Effector memory CD8-positive, alpha-beta T cell (primary cell): ENCODE measurements around the gene P2RX2.

Experiments used
- ATAC-seq: fragments of 150-1000 bp; cut with Tn5 transposase; replicated peaks from 2 replicates; pipeline ENCODE4 v1.10.0; 2021; ENCODE audit warnings: mild to moderate bottlenecking, moderate library complexity
- DNase-seq, 3 experiments: peaks; one replicate each; pipeline ENCODE4 v3.0.0; 2021
- H3K27ac Mint-ChIP-seq, 2 donors: one replicate each; pipeline ENCODE4 v1.8.0; 2022; ENCODE audit warnings: mild to moderate bottlenecking in 2 of 2, mixed read lengths in 2 of 2, moderate library complexity in 2 of 2
- H3K27me3 Mint-ChIP-seq, 2 donors: one replicate each; pipeline ENCODE4 v1.8.0; 2022; ENCODE audit warnings: mixed read lengths in 2 of 2
- H3K36me3 Mint-ChIP-seq: one replicate; pipeline ENCODE4 v1.8.0; 2022; ENCODE audit warnings: mild to moderate bottlenecking, moderate library complexity, mixed read lengths; ENCODE audit not compliant: insufficient read depth
- H3K4me1 Mint-ChIP-seq, 2 donors: one replicate each; pipeline ENCODE4 v1.8.0; 2022; ENCODE audit warnings: low read depth in 2 of 2, mixed read lengths in 2 of 2
- H3K4me3 Mint-ChIP-seq, 2 donors: one replicate each; pipeline ENCODE4 v1.8.0; 2022; ENCODE audit warnings: mild to moderate bottlenecking in 2 of 2, mixed read lengths in 2 of 2, moderate library complexity in 2 of 2
- H3K9me3 Mint-ChIP-seq, 2 donors: one replicate each; pipeline ENCODE4 v1.8.0; 2022; ENCODE audit warnings: mixed read lengths in 2 of 2

Gene P2RX2

DNA sequence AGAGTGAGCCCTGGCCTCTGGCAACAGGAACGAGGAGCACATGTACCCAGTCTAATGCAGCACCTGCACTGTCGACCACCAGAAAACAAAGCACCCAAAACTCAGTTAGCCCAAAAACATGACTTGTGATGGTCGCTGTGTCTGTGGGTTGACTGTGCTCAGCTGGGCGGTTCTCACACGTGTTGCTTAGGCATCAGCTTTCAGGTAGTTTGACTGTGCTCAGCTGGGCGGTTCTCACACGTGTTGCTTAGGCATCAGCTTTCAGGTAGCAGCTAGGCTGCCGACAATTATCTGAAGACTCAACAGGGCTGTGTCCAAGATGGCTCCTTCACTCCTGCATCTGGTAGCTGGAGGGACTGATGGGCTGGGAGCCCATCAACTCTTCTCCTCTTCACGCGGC lies 7.0 kb upstream of the P2RX2 start:
- DNase-seq, result no peak

GRCh38 chr12:132614029-132614428 lies 4.5 kb upstream of the P2RX2 start:
- DNase-seq (no peak), ATAC-seq (no peak)
- H3K4me1 Mint-ChIP-seq, result peaks cover 7 to 11% of the 10 kb centered on the region in 2 donors
- H3K27ac Mint-ChIP-seq, result no peak overlapping the region
- no peaks in the 10 kb centered on the region for H3K36me3 Mint-ChIP-seq
- H3K27me3 Mint-ChIP-seq, result peaks cover 53 to 69% of the 10 kb centered on the region in 2 donors
- no peak overlapping the region for H3K4me3 Mint-ChIP-seq
- H3K9me3 Mint-ChIP-seq, result no peaks in the 10 kb centered on the region

More for the DNA sequence above, 7.0 kb upstream of the P2RX2 start:
- no peak for ATAC-seq
- Mint-ChIP-seq H3K9me3 (no peaks in the 10 kb centered on the region), H3K27me3 (peaks cover 52 to 70% of the 10 kb centered on the region in 2 donors), H3K4me1 (peaks cover 7 to 10% of the 10 kb centered on the region in 2 donors), H3K36me3 (no peaks in the 10 kb centered on the region), H3K4me3 (no peak overlapping the region), H3K27ac (no peak overlapping the region)

- ATAC-seq (peak; percentile 93), DNase-seq (peak; percentile 70 to 75 (median 72))
- no peak overlapping the region for H3K27ac Mint-ChIP-seq
- no peaks in the 10 kb centered on the region for H3K9me3 Mint-ChIP-seq
- peaks cover 48 to 60% of the 10 kb centered on the region in 2 donors for H3K27me3 Mint-ChIP-seq
- peak overlapping the region in 1 of 2 donors; percentile 19 for H3K4me3 Mint-ChIP-seq
- H3K36me3 Mint-ChIP-seq, result no peaks in the 10 kb centered on the region
- H3K4me1 Mint-ChIP-seq, result peaks cover 7 to 11% of the 10 kb centered on the region in 2 donors
Measured at GRCh38 chr12:132614861-132615578, 3.6 kb upstream of the P2RX2 start.

DNA sequence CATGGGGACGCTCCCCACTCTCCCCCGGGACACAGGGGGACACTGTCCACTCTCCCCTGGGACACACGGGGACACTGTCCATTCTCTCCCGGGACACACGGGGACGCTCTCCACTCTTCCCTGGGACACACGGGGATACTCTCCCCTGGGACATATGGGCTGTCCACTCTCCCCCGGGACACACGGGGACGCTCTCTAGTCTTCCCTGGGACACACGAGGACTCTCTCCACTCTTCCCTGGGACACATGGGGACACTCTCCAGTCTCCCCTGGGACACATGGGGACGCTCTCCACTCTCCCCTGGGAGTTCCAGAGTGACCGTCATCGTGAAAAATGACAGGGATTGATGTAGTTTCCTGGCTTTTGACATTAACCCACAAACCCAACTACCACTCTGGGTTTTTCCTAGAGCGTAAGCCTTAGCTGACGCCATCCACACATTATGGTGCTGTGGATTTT lies 3.0 kb upstream of the P2RX2 start:
- Mint-ChIP-seq H3K36me3 (no peaks in the 10 kb centered on the region), H3K27me3 (peaks cover 42 to 54% of the 10 kb centered on the region in 2 donors), H3K27ac (no peak overlapping the region), H3K4me1 (peaks cover 7 to 9% of the 10 kb centered on the region in 2 donors), H3K9me3 (no peaks in the 10 kb centered on the region), H3K4me3 (no peak overlapping the region)
- DNase-seq (no peak), ATAC-seq (no peak)

DNA sequence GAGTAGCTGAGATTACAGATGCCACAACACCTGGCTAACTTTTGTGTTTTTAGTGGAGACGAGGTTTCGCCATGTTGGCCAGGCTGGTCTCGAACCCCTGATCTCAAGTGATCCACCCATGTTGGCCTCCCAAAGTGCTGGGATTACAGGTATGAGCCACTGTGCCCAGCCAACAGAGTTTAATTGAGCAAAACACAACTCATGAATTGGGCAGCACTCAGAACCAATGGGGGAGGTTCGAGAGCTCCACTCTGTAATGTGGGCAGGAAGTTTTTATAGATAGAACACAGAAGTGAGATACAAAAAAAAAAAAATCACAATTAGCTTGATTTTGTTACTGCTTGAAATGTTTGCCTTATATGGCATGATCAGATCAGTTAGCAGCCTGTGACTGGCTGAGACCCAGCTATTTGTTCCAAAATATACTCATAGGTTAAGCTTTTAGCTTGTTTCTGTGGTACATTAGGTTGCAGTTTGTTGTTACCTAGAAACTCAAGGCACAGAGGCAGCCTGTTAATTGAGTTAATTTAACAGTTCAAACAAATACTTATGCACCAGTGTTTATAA lies 1.4 kb upstream of the P2RX2 start:
- ATAC-seq (no peak), DNase-seq (no peak)
- Mint-ChIP-seq H3K27ac (no peak overlapping the region), H3K27me3 (peaks cover 31 to 39% of the 10 kb centered on the region in 2 donors), H3K4me1 (peaks cover 7 to 9% of the 10 kb centered on the region in 2 donors), H3K4me3 (no peak overlapping the region), H3K9me3 (no peaks in the 10 kb centered on the region), H3K36me3 (no peaks in the 10 kb centered on the region)

DNA sequence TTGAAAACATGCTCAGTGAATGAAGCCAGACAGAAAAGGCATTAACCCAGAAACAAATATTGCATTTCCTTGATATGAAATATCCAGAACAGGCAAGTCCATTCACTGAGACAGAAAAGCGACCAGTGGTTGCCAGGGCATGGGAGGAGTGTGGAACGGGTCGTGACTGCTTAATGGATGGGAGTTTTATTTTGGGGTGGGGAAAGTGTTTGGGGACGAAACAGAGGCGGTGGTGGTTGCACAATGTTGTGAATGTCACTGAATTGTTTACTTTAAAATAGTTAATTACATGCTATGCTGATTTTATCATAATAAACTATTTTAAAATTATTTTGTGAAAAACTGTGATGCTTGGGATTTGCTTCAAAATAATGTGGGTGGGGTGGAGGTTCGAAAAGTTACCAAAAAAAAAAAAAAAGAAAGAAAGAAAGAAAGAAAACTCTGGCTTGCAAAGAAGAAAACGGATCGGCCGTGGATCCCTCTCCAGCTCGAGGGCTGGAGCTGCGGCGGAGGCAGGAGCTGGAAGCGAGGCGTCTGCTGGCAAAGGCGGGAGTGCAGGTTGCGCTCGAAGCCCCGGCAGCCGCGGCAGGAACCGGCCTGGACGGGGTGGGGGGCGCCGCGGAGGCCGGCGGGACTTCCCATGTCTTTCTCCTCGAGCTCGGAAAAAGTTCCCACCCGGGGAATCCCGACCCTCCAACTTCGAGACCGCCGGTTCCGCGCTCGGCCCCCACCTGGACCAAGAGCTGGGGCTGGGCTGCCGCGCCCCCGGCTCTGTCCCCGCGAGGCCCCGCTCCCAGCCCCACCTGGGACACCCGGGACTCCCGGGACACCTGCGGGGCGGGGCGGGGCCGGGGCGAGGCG lies 524 bp upstream of the P2RX2 start:
- ATAC-seq (no peak), DNase-seq (no peak)
- no peak overlapping the region for H3K27ac Mint-ChIP-seq
- peak overlapping the region in 1 of 2 donors; percentile 29 for H3K4me3 Mint-ChIP-seq
- no peaks in the 10 kb centered on the region for H3K36me3 Mint-ChIP-seq
- no peaks in the 10 kb centered on the region for H3K9me3 Mint-ChIP-seq
- peaks cover 31 to 39% of the 10 kb centered on the region in 2 donors for H3K27me3 Mint-ChIP-seq
- peaks cover 11 to 16% of the 10 kb centered on the region in 2 donors for H3K4me1 Mint-ChIP-seq

- no peak overlapping the region for H3K27ac Mint-ChIP-seq
- no peak overlapping the region for H3K4me3 Mint-ChIP-seq
- peaks cover 31 to 39% of the 10 kb centered on the region in 2 donors for H3K27me3 Mint-ChIP-seq
- peaks cover 11 to 16% of the 10 kb centered on the region in 2 donors for H3K4me1 Mint-ChIP-seq
- DNase-seq, result no peak
- H3K36me3 Mint-ChIP-seq, result no peaks in the 10 kb centered on the region
- no peak for ATAC-seq
- H3K9me3 Mint-ChIP-seq, result no peaks in the 10 kb centered on the region
Measured at GRCh38 chr12:132619071-132619385, 452 bp downstream of the P2RX2 start.

GRCh38 chr12:132619386-132620112 lies 973 bp downstream of the P2RX2 start:
- Mint-ChIP-seq H3K4me3 (no peak overlapping the region), H3K27me3 (peaks cover 31 to 39% of the 10 kb centered on the region in 2 donors)
- ATAC-seq, result no peak

DNA sequence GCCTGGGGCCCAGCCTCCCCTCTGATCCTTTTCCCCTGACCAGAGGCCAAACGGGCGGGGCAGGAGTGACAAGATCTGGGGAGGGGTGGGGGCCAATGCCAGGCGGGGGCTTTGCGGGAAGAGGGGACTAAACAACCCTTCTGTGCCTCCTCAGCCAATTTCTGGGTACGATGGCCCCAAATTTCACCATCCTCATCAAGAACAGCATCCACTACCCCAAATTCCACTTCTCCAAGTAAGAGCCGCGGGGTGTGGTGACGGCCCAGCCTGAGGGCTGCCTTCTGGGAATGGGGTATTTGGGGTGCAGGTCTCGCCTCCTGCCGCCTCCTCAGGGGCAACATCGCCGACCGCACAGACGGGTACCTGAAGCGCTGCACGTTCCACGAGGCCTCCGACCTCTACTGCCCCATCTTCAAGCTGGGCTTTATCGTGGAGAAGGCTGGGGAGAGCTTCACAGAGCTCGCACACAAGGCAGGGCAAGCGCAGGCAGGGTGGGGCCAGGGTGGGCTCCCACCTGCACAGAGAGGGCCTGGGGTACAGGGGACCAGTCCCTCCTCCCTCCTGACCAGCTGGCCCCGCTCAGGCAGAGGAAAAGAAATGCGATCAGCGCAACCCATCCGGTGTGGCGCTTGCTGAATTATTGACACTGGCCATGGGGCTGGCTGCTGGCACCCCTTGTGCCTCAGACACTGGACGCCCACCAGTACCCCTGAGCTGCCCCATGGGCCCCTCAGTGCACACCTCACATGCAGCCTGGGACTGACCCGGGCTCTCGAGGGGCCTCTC lies 1.7 kb downstream of the P2RX2 start:
- no peak for ATAC-seq
- Mint-ChIP-seq H3K9me3 (no peaks in the 10 kb centered on the region), H3K27ac (no peak overlapping the region), H3K36me3 (no peaks in the 10 kb centered on the region), H3K4me1 (peaks cover 4 to 10% of the 10 kb centered on the region in 2 donors), H3K27me3 (peaks cover 26 to 32% of the 10 kb centered on the region in 2 donors), H3K4me3 (no peak overlapping the region)
- DNase-seq, result no peak

More at GRCh38 chr12:132619386-132620112, 973 bp downstream of the P2RX2 start:
- no peaks in the 10 kb centered on the region for H3K9me3 Mint-ChIP-seq
- no peaks in the 10 kb centered on the region for H3K36me3 Mint-ChIP-seq
- peaks cover 11 to 16% of the 10 kb centered on the region in 2 donors for H3K4me1 Mint-ChIP-seq
- no peak overlapping the region for H3K27ac Mint-ChIP-seq
- no peak for DNase-seq

GRCh38 chr12:132620899-132621656 lies 2.5 kb downstream of the P2RX2 start:
- Mint-ChIP-seq H3K27ac (no peak overlapping the region), H3K4me1 (peaks cover 4 to 10% of the 10 kb centered on the region in 2 donors), H3K4me3 (no peak overlapping the region), H3K36me3 (no peaks in the 10 kb centered on the region), H3K27me3 (peaks cover 19 to 24% of the 10 kb centered on the region in 2 donors), H3K9me3 (no peaks in the 10 kb centered on the region)
- ATAC-seq (no peak), DNase-seq (no peak)

DNA sequence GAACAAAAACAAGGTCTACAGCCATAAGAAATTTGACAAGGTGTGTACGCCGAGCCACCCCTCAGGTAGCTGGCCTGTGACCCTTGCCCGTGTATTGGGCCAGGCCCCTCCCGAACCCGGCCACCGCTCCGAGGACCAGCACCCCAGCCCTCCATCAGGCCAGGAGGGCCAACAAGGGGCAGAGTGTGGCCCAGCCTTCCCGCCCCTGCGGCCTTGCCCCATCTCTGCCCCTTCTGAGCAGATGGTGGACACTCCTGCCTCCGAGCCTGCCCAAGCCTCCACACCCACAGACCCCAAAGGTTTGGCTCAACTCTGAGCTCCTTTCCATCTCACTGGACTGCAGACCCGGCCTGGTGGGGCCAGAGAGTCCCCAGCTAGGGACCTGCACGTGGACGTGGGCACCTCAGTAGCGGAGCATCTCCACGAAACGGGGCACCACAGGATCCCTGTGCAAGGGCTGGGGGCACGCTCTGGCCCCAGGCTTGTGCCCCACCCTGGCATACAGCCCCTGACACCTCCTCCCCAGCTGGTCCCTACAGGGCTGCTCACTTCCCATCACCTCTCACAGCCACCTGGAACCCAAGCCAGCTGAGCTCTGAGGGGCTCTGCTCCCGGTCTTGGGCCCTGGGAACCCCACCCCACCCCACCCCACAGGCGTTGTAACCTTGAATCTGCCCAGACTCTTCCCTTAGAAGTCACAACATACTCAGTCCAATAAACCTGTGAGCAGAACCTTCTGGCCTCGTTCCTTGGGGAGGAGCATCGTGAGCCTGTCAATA lies 3.3 kb downstream of the P2RX2 start:
- Mint-ChIP-seq H3K9me3 (no peaks in the 10 kb centered on the region), H3K27ac (no peak overlapping the region), H3K4me3 (no peak overlapping the region), H3K4me1 (peaks cover 4 to 10% of the 10 kb centered on the region in 2 donors), H3K27me3 (peaks cover 13 to 17% of the 10 kb centered on the region in 2 donors), H3K36me3 (no peaks in the 10 kb centered on the region)
- DNase-seq, result no peak
- ATAC-seq, result no peak
